SK-N-MC (cell line): Measurements from ENCODE around the gene SYT13.

ENCODE experiments used
- EZH2 ChIP-seq: fragments of 200-600 bp; sonication (generic); IDR thresholded peaks from one replicate; pipeline ENCODE4 v1.6.1; 2017; ENCODE audit warnings: antibody characterized with exemption
- FOXP2 ChIP-seq: optimal IDR thresholded peaks from 2 replicates; pipeline ENCODE3; 2011; ENCODE audit warnings: mild to moderate bottlenecking, moderate library complexity; ENCODE audit not compliant: insufficient read depth; ENCODE audit errors: extremely low read length, control extremely low read depth
- POLR2AphosphoS5 ChIP-seq: IDR thresholded peaks from 2 replicates; pipeline ENCODE4 v1.6.1; 2012; ENCODE audit warnings: mild to moderate bottlenecking, low read depth, low read length, borderline replicate concordance

DNA sequence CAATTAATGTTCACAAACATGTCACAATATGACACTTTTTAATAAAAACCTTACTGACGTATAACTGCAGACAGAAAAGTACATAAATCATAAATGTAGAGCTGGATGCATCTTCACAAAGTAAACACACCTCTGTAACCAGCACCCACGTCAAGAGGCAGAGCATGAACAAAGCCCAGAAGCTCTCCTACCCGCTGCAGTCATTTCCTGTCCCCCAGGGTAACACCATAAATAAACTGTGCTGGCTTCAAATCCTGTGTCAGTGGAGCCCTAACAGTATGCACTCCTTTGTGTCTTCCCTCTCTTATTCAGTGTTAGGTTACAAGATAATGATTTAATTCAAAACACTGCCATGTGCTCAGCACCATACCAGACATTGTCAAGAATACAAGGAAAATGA, 5.7 kb downstream of the SYT13 start:
- TF ChIP-seq POLR2AphosphoS5 (0 out of 2 replicates have a peak, but pooled peaks have one; percentile 22), EZH2 (no peak), FOXP2 (no peak)
